ENCODE results near the gene PDS5B. TPM values are rescaled to one million over a fixed set of nuclear protein-coding genes. Genes with fewer than 3 reads are reported as not detected.
"Not testable (repeated sequence)": the region's sequence is repeated elsewhere in the genome, so short reads cannot be mapped to it uniquely, and the experiment has no call there.

The PDS5B gene, protein sequence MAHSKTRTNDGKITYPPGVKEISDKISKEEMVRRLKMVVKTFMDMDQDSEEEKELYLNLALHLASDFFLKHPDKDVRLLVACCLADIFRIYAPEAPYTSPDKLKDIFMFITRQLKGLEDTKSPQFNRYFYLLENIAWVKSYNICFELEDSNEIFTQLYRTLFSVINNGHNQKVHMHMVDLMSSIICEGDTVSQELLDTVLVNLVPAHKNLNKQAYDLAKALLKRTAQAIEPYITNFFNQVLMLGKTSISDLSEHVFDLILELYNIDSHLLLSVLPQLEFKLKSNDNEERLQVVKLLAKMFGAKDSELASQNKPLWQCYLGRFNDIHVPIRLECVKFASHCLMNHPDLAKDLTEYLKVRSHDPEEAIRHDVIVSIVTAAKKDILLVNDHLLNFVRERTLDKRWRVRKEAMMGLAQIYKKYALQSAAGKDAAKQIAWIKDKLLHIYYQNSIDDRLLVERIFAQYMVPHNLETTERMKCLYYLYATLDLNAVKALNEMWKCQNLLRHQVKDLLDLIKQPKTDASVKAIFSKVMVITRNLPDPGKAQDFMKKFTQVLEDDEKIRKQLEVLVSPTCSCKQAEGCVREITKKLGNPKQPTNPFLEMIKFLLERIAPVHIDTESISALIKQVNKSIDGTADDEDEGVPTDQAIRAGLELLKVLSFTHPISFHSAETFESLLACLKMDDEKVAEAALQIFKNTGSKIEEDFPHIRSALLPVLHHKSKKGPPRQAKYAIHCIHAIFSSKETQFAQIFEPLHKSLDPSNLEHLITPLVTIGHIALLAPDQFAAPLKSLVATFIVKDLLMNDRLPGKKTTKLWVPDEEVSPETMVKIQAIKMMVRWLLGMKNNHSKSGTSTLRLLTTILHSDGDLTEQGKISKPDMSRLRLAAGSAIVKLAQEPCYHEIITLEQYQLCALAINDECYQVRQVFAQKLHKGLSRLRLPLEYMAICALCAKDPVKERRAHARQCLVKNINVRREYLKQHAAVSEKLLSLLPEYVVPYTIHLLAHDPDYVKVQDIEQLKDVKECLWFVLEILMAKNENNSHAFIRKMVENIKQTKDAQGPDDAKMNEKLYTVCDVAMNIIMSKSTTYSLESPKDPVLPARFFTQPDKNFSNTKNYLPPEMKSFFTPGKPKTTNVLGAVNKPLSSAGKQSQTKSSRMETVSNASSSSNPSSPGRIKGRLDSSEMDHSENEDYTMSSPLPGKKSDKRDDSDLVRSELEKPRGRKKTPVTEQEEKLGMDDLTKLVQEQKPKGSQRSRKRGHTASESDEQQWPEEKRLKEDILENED (N-terminal part only)
- total RNA-seq, result 90.1 TPM

- FAIRE-seq (no peak), DNase-seq (ENCODE audit: low spot score in 2 of 2) (peak; percentile 90 to 92)
Measured at GRCh38 chr13:32586080-32586900, at the start of gene PDS5B. Gene PDS5B, plus strand, starts transcription at chr13:32586452. Its CDS starts 62,321 bp downstream, at chr13:32648773.

- FAIRE-seq (no peak), DNase-seq (ENCODE audit: low spot score in 2 of 2) (no peak)
Measured at GRCh38 chr13:32537580-32538142, 48.6 kb upstream of the PDS5B start.

- peak; percentile 4 to 18 for DNase-seq (ENCODE audit: low spot score in 2 of 2)
- no peak for FAIRE-seq
Measured at GRCh38 chr13:32538143-32538620, 48.1 kb upstream of the PDS5B start.

DNA sequence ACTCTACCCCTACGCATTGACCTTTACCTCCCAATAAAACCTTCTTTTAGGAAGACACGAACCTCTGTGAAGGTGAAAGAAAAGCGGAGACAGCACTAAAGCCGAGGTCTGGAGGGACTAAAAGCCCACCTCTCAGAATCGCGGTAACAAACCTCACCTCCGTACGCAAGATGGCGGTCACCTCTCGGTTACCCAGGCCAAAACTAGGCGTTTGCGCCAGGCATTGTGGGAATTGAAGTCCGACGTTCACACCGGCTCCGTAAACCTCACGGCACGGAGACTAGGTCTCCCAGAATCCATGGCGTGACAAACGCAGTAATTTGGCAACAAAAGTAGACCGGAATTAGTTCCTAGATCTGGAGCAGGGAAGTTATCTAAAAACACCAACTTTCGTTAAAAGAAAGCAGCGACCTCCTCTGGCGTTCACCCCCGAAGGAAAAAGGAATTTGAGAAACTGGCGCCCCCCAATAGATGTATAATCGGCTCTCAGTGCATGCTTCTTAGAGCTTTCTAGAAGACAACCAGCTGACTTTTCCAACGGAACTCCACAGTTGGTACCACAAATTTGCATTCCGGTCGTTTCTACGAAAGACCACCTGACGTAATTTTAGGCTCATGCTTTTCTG, 47.5 kb upstream of the PDS5B start, which contains the start of gene N4BP2L2:
Gene N4BP2L2 (minus strand): TSS at position 175 of the 626 bp plus-strand sequence. CDS start 1,768 bp downstream, outside the sequence.
- DNase-seq (ENCODE audit: low spot score in 2 of 2) (peak; percentile 68 to 79), FAIRE-seq (peak; percentile 85)

DNA sequence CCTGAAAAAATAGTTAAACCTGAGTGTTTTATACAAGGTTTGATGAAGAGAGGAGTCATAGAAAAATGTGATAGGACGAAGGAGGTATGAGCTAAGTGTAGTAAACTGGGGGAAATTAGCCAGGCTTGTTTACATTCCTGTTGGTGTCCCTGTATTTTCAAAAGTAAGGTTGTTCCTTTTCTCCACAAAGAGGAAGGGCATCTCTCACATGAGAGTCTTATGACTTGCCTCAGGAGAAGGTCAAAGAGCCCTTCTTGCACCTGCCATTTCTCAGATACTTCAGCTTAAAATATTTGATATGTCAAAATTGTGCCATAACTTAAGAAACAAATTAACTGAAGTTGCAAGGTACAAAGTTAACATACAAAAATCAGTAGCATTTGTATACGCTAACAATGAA, 44.0 kb upstream of the PDS5B start:
- FAIRE-seq (no peak), DNase-seq (ENCODE audit: low spot score in 2 of 2) (no peak)

DNA sequence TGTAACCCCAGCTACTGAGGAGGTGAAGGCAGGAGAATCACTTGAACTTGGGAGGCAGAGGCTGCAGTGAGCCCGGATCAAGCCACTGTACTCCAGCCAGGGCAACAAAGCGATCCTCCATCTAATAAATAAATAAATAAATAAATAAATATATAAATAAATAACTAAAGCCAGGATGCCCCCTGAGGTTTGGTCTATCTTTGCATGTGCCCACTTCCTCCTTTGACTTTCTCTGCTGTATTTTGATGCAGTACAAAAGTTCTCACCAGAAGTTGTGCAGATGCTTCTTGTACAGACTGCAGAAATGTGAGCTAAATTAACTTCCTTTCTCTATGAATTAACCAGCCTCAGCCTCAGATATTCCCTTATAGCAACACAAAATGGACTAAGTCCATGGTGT, 41.2 kb upstream of the PDS5B start:
- FAIRE-seq (no peak), DNase-seq (ENCODE audit: low spot score in 2 of 2) (no peak)

DNA sequence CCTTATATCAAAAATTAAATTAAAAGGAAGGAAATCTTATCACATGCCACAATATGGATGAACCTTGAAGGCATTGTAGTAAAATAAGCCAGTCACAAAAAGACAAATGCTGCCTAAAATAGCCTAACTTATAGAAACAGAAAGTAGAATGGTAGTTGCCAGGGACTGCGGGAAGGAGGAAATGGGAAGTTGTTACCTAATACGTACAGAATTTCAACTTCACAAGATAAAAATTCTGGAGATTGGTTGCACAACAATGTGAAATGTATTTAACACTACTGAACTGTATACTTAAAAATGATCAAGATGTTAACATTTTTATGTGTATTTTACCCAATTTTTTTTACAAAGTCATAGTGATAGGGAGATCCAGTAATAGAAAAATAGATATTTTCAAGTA, 37.4 kb upstream of the PDS5B start:
- DNase-seq (ENCODE audit: low spot score in 2 of 2) (no peak), FAIRE-seq (no peak)

DNA sequence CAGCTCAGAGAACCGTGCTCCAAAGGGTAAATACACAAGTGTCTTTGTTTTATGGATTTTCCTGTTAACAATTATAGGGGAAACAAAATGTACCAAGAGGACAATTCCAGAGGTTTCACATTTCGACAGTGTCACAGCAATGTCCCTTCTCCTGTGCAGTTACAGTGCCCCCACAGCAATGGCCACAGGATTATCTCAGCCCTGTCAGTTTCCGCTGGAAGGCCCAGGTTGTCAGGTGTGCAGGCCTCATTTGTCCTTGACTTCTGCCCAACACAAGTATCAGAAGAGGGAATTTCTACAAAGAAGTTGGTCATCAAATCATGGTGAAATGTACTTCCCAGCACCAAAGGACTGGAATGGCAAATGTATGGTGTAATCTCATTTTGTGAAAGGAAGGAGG, 36.5 kb upstream of the PDS5B start:
- no peak for FAIRE-seq

GRCh38 chr13:32553720-32554119, 32.5 kb upstream of the PDS5B start:
- FAIRE-seq (no peak), DNase-seq (ENCODE audit: low spot score in 2 of 2) (no peak)

More for the DNA sequence above, 36.5 kb upstream of the PDS5B start:
- DNase-seq (ENCODE audit: low spot score in 2 of 2), result no peak

DNA sequence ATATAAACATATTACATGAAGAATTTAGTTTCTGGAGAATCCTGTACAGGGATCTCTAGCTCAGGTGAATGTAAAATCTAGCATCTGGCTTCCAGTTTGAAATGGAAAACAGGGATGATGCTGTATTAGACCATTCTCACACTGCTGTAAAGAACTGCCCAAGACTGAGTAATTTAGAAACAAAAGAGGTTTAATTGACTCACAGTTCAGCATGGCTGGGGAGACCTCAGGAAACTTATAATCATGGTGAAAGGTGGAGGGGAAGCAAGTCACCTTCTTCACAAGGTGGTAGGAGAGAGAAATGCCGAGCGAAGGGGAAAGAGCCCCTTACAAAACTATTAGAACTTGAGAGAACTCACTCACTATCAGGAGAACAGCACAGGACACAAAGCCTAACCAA, 30.6 kb upstream of the PDS5B start:
- FAIRE-seq, result no peak
- no peak for DNase-seq (ENCODE audit: low spot score in 2 of 2)

GRCh38 chr13:32560842-32561241, 25.4 kb upstream of the PDS5B start:
- not testable (repeated sequence) for DNase-seq (ENCODE audit: low spot score in 2 of 2); FAIRE-seq

- FAIRE-seq; DNase-seq (ENCODE audit: low spot score in 2 of 2): not testable (repeated sequence)
Measured at GRCh38 chr13:32575687-32576086, 10.6 kb upstream of the PDS5B start.

GRCh38 chr13:32577032-32577431, 9.2 kb upstream of the PDS5B start:
- DNase-seq (ENCODE audit: low spot score in 2 of 2), result no peak
- no peak for FAIRE-seq

GRCh38 chr13:32581177-32581786, 5.0 kb upstream of the PDS5B start:
- FAIRE-seq (peak; percentile 64), DNase-seq (ENCODE audit: low spot score in 2 of 2) (peak in 1 of 2 donors; percentile 18)

GRCh38 chr13:32582281-32582680, 4.0 kb upstream of the PDS5B start:
- FAIRE-seq (no peak), DNase-seq (ENCODE audit: low spot score in 2 of 2) (no peak)

- DNase-seq (ENCODE audit: low spot score in 2 of 2) (no peak), FAIRE-seq (no peak)
Measured at GRCh38 chr13:32582991-32583390, 3.3 kb upstream of the PDS5B start.

- DNase-seq (ENCODE audit: low spot score in 2 of 2), result no peak
- no peak for FAIRE-seq
Measured at GRCh38 chr13:32585550-32586079, 637 bp upstream of the PDS5B start.
